NB4 (cell line): ENCODE results near the gene SNAP29.

ENCODE experiments used
- CTCF ChIP-seq: IDR thresholded peaks from one replicate; pipeline ENCODE4 v1.5.1; 2012; ENCODE audit warnings: low read depth, low read length
- MYC ChIP-seq: IDR thresholded peaks from 2 replicates; pipeline ENCODE4 v1.6.1; 2011; ENCODE audit warnings: low read depth, low read length
- POLR2A ChIP-seq: IDR thresholded peaks from 2 replicates; pipeline ENCODE4 v1.6.1; 2011; ENCODE audit warnings: mild to moderate bottlenecking; ENCODE audit not compliant: insufficient read length; ENCODE audit errors: extremely low read depth
- TF ChIP-seq, protein P1 (sequence below): IDR thresholded peaks from 2 replicates; pipeline ENCODE4 v1.6.1; 2011; ENCODE audit warnings: low read depth, low read length

- no peak for TF ChIP-seq POLR2A
- no peak for TF ChIP-seq CTCF
- TF ChIP-seq, protein P1, sequence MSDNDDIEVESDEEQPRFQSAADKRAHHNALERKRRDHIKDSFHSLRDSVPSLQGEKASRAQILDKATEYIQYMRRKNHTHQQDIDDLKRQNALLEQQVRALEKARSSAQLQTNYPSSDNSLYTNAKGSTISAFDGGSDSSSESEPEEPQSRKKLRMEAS: no peak
- no peak for TF ChIP-seq MYC
Measured at GRCh38 chr22:20823264-20823663, 35.5 kb upstream of the SNAP29 start.
